Endothelial cell of umbilical vein (primary cell): ENCODE results near the gene MICAL3.

Source experiments
- CTCF ChIP-seq, 2 donors: IDR thresholded peaks; 1 replicate in 1 of 2; 2 replicates in 1 of 2; pipeline ENCODE4 v1.5.1; 2011; ENCODE audit warnings: low read length in 2 of 2, mild to moderate bottlenecking in 2 of 2, moderate library complexity in 2 of 2, control low read depth in 1 of 2, inconsistent platforms in 1 of 2, low read depth in 1 of 2; ENCODE audit not compliant: insufficient read depth in 1 of 2; ENCODE audit errors: extremely low read depth in 1 of 2
- EZH2 ChIP-seq: IDR thresholded peaks from 2 replicates; pipeline ENCODE4 v1.6.1; 2012; ENCODE audit warnings: borderline replicate concordance, low read depth, mild to moderate bottlenecking, moderate library complexity, low read length, inconsistent platforms; ENCODE audit not compliant: severe bottlenecking
- FOS ChIP-seq: IDR thresholded peaks from 2 replicates; pipeline ENCODE4 v1.6.1; 2011; ENCODE audit warnings: mild to moderate bottlenecking, low read length, moderate library complexity, borderline replicate concordance; ENCODE audit not compliant: insufficient read depth
- GATA2 ChIP-seq: IDR thresholded peaks from 2 replicates; pipeline ENCODE4 v1.7.0; 2011; ENCODE audit warnings: low read depth, mild to moderate bottlenecking, moderate library complexity, mixed read lengths, low read length; ENCODE audit not compliant: insufficient read length, insufficient read depth
- JUN ChIP-seq: IDR thresholded peaks from 2 replicates; pipeline ENCODE4 v1.6.1; 2011; ENCODE audit warnings: borderline replicate concordance, low read depth; ENCODE audit not compliant: insufficient read length, insufficient read depth
- MAX ChIP-seq: IDR thresholded peaks from 2 replicates; pipeline ENCODE4 v1.6.1; 2011; ENCODE audit not compliant: insufficient read depth, insufficient read length
- MYC ChIP-seq: IDR thresholded peaks from one replicate; pipeline ENCODE4 v1.6.1; 2011; ENCODE audit warnings: mild to moderate bottlenecking, low read depth, low read length
- POLR2A ChIP-seq: IDR thresholded peaks from 2 replicates; pipeline ENCODE4 v1.6.1; 2012; ENCODE audit warnings: low read depth, mild to moderate bottlenecking, control low read depth, low read length
- POLR2AphosphoS5 ChIP-seq: IDR thresholded peaks from 2 replicates; pipeline ENCODE4 v1.6.1; 2012; ENCODE audit warnings: low read depth, mild to moderate bottlenecking, control low read depth, low read length, moderate library complexity; ENCODE audit not compliant: insufficient read depth

- TF ChIP-seq EZH2 (no peak), POLR2A (no peak), CTCF (IDR thresholded peaks at IDR 0.05; ENCODE audit: extremely low read depth in 1 of 2, insufficient read depth in 1 of 2, low read depth in 1 of 2, low read length in 2 of 2) (no peak), MAX (no peak), POLR2AphosphoS5 (no peak), GATA2 (no peak), JUN (no peak), MYC (no peak), FOS (no peak)
Measured at GRCh38 chr22:17817079-17817478, 207.3 kb downstream of the MICAL3 start.
